Endothelial cell of umbilical vein (primary cell): ENCODE measurements around the gene PSMD3. TPM values are rescaled to one million over a fixed set of nuclear protein-coding genes. Genes with fewer than 3 reads are reported as not detected.
A peak's percentile ranks its signal among the peaks of the same experiment; 100 is the strongest.

Experiments
- BruUV-seq: library from RNA; stranded (reverse); fragments of 400-500 nt; replicated peaks from 2 replicates; lab custom pipeline; 2021; lab: Mats Ljungman, UMichigan
- CTCF ChIA-PET: fragments of 300-600, 350-600 bp; sonication (Branson Sonifier 250); formaldehyde crosslinking; loops from one replicate; lab custom pipeline; 2021; ENCODE audit warnings: antibody characterized with exemption, inconsistent platforms; lab: Charles Lee
- POLR2A ChIA-PET: fragments of 300-600, 350-600 bp; sonication (Branson Sonifier 250); formaldehyde crosslinking; loops from one replicate; lab custom pipeline; 2021; ENCODE audit warnings: antibody characterized with exemption, inconsistent platforms; lab: Charles Lee
- DNase-seq: peaks from one replicate; pipeline ENCODE4 v3.0.0-alpha.2; 2011; ENCODE audit warnings: low read depth, low spot score
- FAIRE-seq: peaks from 2 replicates; lab custom pipeline; 2011; peaks lifted over from hg19 to GRCh38; lab: Jason Lieb, UNC
- H2AFZ ChIP-seq: 2 replicates; pipeline ENCODE4 v1.6.0; 2012; ENCODE audit warnings: low read depth, low read length, control low read depth, inconsistent platforms
- H3K27ac ChIP-seq: 2 replicates; pipeline ENCODE4 v1.5.1; 2011; ENCODE audit warnings: low read depth, mild to moderate bottlenecking, control low read depth, low read length, moderate library complexity; ENCODE audit not compliant: insufficient read depth
- H3K27me3 ChIP-seq, 2 experiments: 2 replicates each; pipeline versions ENCODE4 v1.6.0 to v1.6.1; 2011; ENCODE audit warnings: low read length in 2 of 2, mixed read lengths in 1 of 2; ENCODE audit not compliant: control insufficient read depth in 2 of 2, insufficient read depth in 2 of 2
- H3K36me3 ChIP-seq, 2 experiments: 2 replicates in 1 of 2; 3 replicates in 1 of 2; pipeline ENCODE4 v1.5.1; 2011; ENCODE audit warnings: low read length in 2 of 2, mild to moderate bottlenecking in 1 of 2, moderate library complexity in 1 of 2; ENCODE audit not compliant: control insufficient read depth in 2 of 2, insufficient read depth in 2 of 2; ENCODE audit errors: extremely low read depth in 1 of 2
- H3K4me1 ChIP-seq: 3 replicates; pipeline ENCODE4 v1.5.1; 2011; ENCODE audit warnings: mild to moderate bottlenecking, low read length; ENCODE audit not compliant: control insufficient read depth, insufficient read depth; ENCODE audit errors: extremely low read depth
- H3K4me2 ChIP-seq: 2 replicates; pipeline ENCODE4 v1.6.1; 2011; ENCODE audit warnings: low read length, control low read depth, mixed read lengths; ENCODE audit not compliant: insufficient read depth
- H3K4me3 ChIP-seq, 3 experiments: fragments of 200-600 bp in 1 of 3; sonication (generic), shearing (Covaris generic) in 1 of 3; replicated peaks in 1 of 3; 2 replicates each; pipeline ENCODE4 v1.5.1; 2011 to 2016; ENCODE audit warnings: control low read depth in 3 of 3, low read length in 3 of 3, mild to moderate bottlenecking in 2 of 3, inconsistent platforms in 1 of 3, low read depth in 1 of 3, moderate library complexity in 1 of 3; ENCODE audit not compliant: insufficient read depth in 1 of 3
- H3K79me2 ChIP-seq: 2 replicates; pipeline ENCODE4 v1.6.0; 2012; ENCODE audit warnings: low read length, inconsistent platforms; ENCODE audit not compliant: control insufficient read depth, insufficient read depth
- H3K9ac ChIP-seq: replicated peaks from 2 replicates; pipeline ENCODE3; 2011; ENCODE audit warnings: low read length, control low read depth; ENCODE audit not compliant: insufficient read depth; ENCODE audit errors: extremely low read depth
- H3K9me1 ChIP-seq: replicated peaks from 3 replicates; pipeline ENCODE4 v1.6.0; 2011; ENCODE audit warnings: mild to moderate bottlenecking, low read length; ENCODE audit not compliant: control insufficient read depth, insufficient read depth; ENCODE audit errors: extremely low read depth
- H3K9me3 ChIP-seq: replicated peaks from 2 replicates; pipeline ENCODE4 v1.5.1; 2012; ENCODE audit warnings: low read length, inconsistent platforms; ENCODE audit not compliant: control insufficient read depth, insufficient read depth
- H4K20me1 ChIP-seq: replicated peaks from 2 replicates; pipeline ENCODE3; 2011; ENCODE audit warnings: mild to moderate bottlenecking, low read length; ENCODE audit not compliant: control insufficient read depth, insufficient read depth; ENCODE audit errors: extremely low read depth
- CTCF ChIP-seq, 2 donors: IDR thresholded peaks; 1 replicate in 1 of 2; 2 replicates in 1 of 2; pipeline ENCODE4 v1.5.1; 2011; ENCODE audit warnings: low read length in 2 of 2, mild to moderate bottlenecking in 2 of 2, moderate library complexity in 2 of 2, control low read depth in 1 of 2, inconsistent platforms in 1 of 2, low read depth in 1 of 2; ENCODE audit not compliant: insufficient read depth in 1 of 2; ENCODE audit errors: extremely low read depth in 1 of 2
- EZH2 ChIP-seq: IDR thresholded peaks from 2 replicates; pipeline ENCODE4 v1.6.1; 2012; ENCODE audit warnings: borderline replicate concordance, low read depth, mild to moderate bottlenecking, moderate library complexity, low read length, inconsistent platforms; ENCODE audit not compliant: severe bottlenecking
- FOS ChIP-seq: IDR thresholded peaks from 2 replicates; pipeline ENCODE4 v1.6.1; 2011; ENCODE audit warnings: mild to moderate bottlenecking, low read length, moderate library complexity, borderline replicate concordance; ENCODE audit not compliant: insufficient read depth
- GATA2 ChIP-seq: IDR thresholded peaks from 2 replicates; pipeline ENCODE4 v1.7.0; 2011; ENCODE audit warnings: low read depth, mild to moderate bottlenecking, moderate library complexity, mixed read lengths, low read length; ENCODE audit not compliant: insufficient read length, insufficient read depth
- JUN ChIP-seq: IDR thresholded peaks from 2 replicates; pipeline ENCODE4 v1.6.1; 2011; ENCODE audit warnings: borderline replicate concordance, low read depth; ENCODE audit not compliant: insufficient read length, insufficient read depth
- MAX ChIP-seq: IDR thresholded peaks from 2 replicates; pipeline ENCODE4 v1.6.1; 2011; ENCODE audit not compliant: insufficient read depth, insufficient read length
- MYC ChIP-seq: IDR thresholded peaks from one replicate; pipeline ENCODE4 v1.6.1; 2011; ENCODE audit warnings: mild to moderate bottlenecking, low read depth, low read length
- POLR2A ChIP-seq: IDR thresholded peaks from 2 replicates; pipeline ENCODE4 v1.6.1; 2012; ENCODE audit warnings: low read depth, mild to moderate bottlenecking, control low read depth, low read length
- POLR2AphosphoS5 ChIP-seq: IDR thresholded peaks from 2 replicates; pipeline ENCODE4 v1.6.1; 2012; ENCODE audit warnings: low read depth, mild to moderate bottlenecking, control low read depth, low read length, moderate library complexity; ENCODE audit not compliant: insufficient read depth
- dilution Hi-C: fragments of 300-500 bp; cut with MboI; formaldehyde crosslinking; loops from one replicate; pipeline ENCODE4 v1.15.0; 2019; ENCODE audit warnings: low sequenced_read_pairs; ENCODE audit not compliant: extremely low pct_ligation_motif_present
- intact Hi-C: fragments of 100-400 bp; cut with micrococcal nuclease; formaldehyde crosslinking; loops from one replicate; pipeline ENCODE4 v1.10.0; 2022
- polyA plus RNA-seq, 4 experiments: library from polyadenylated mRNA; depleted of rRNA in 3 of 4; stranded (reverse) in 3 of 4; unstranded in 1 of 4; fragments of >200 nt; gene quantifications; 2 replicates each; pipeline versions ENCODE4 v1.2.1 to v1.2.3, GENCODE V29; 2011 to 2012; ENCODE audit warnings: missing spikeins in 1 of 4
- total RNA-seq: library from RNA; stranded (reverse); gene quantifications from 2 replicates; pipeline ENCODE4 v1.2.3, GENCODE V29; 2021

The PSMD3 gene
- total and polyA plus RNA-seq, 2 donors (not counting 3 experiments of a cell fraction or from before 2014, with no cell fraction given) = 120 to 136 TPM

GRCh38 chr17:39952680-39953470 lies 27.7 kb upstream of the PSMD3 start:
- Histone ChIP-seq H3K27me3 (peaks cover 0 to 3% of the 10 kb centered on the region in 2 experiments), H3K36me3 (no peaks in the 10 kb centered on the region), H3K9me1 (no peaks in the 10 kb centered on the region), H3K9me3 (no peaks in the 10 kb centered on the region), H3K4me2 (peak overlapping the region; percentile 49), H2AFZ (peak overlapping the region; percentile 97), H3K9ac (peak overlapping the region; percentile 12), H3K4me3 (peak overlapping the region in 2 of 3 experiments; percentile 23 to 35), H3K79me2 (no peaks in the 10 kb centered on the region), H3K27ac (no peak overlapping the region), H4K20me1 (no peaks in the 10 kb centered on the region), H3K4me1 (peaks cover 3% of the 10 kb centered on the region)
- DNase-seq = peak; percentile 89
- peak; percentile 91 for FAIRE-seq
- no peak for TF ChIP-seq POLR2AphosphoS5
- TF ChIP-seq JUN = no peak
- TF ChIP-seq GATA2 = no peak
- no peak for TF ChIP-seq MYC
- no peak for TF ChIP-seq FOS
- TF ChIP-seq EZH2 = no peak
- TF ChIP-seq POLR2A = no peak
- no peak for TF ChIP-seq MAX
- TF ChIP-seq CTCF (IDR thresholded peaks at IDR 0.05; ENCODE audit: extremely low read depth in 1 of 2, insufficient read depth in 1 of 2, low read depth in 1 of 2, low read length in 2 of 2) = no peak
- dilution Hi-C loops = no loop called here
- ChIA-PET CTCF (interaction anchor here (1.5 to 7.0 kb wide), 2 partner anchors 27 to 222 kb away, joined by 3 to 108 read pairs; partner anchors contain the start of genes MIEN1 and PSMD3), POLR2A (interaction anchor here (0.6 kb wide), 4 partner anchors 252 to 1501 kb away, joined by 3 to 5 read pairs (median 3); no protein-coding TSS in a partner anchor)
- intact Hi-C loops = loop anchor here (1.0 to 10.0 kb wide), 3 partner anchors 24 to 328 kb away; partner anchors contain the start of genes PPP1R1B and PSMD3
- BruUV-seq = no TSS peak
